ENCODE measurements around the gene AMDHD2. TPM values are rescaled to one million over a fixed set of nuclear protein-coding genes. Genes with fewer than 3 reads are reported as not detected.
A peak's percentile ranks its signal among the peaks of the same experiment; 100 is the strongest.

AMDHD2 gene
- total and polyA plus RNA-seq, 2 of the 13 experiments (the other 11 are each of a cell fraction or from before 2014, with no cell fraction given), result 33.5 to 39.1 TPM

DNA sequence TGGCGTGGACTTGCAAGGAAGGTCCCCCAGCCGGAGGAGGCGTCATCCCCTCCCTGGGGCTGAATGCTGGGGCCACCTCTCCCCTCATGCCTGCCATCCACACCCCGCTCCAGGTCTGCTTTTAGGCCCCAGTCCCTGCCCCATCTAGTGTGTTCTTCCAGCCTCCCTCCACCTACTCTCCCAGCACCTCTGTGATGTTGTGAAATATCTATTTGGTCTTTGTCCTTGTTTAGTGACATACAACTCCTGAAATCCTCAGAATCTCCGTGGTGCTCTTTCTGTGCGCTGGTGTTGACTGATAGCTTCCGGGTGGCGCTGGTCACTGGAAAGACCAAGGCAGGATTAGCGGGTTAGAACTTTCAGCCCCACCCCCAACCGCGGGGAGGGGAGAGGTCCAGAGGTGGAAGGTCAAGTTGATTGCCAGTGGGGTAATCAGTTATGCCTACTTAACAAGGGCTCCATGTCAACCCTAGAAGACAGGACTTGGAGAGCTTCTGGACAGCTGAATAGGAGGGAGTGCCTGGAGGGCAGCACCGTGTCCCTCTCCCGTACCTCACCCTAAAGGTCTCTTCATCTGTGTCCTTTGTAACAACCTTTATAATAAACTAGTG, 35.2 kb upstream of the AMDHD2 start (continued):
- TF ChIP-seq CREB1 (IDR thresholded peaks at IDR 0.05) (no peak), CREB1 (CRISPR knock-in tag; IDR thresholded peaks at IDR 0.05) (peak; percentile 83), E2F2 (CRISPR knock-in tag; IDR thresholded peaks at IDR 0.05; ENCODE audit: borderline replicate concordance) (0 out of 2 replicates have a peak, but pooled peaks have one; percentile 61), POLR2A (IDR thresholded peaks at IDR 0.05; ENCODE audit: insufficient read depth in 1 of 2, low read depth in 2 of 2, low read length in 2 of 2) (0 out of 4 replicates have a peak, but pooled peaks of 1 of the 2 experiments have one; percentile 14), CHCHD3 (CRISPR knock-in tag; IDR thresholded peaks at IDR 0.05) (no peak), IKZF1 (IDR thresholded peaks at IDR 0.05) (no peak), TOE1 (CRISPR knock-in tag; IDR thresholded peaks at IDR 0.05) (no peak; the same call in 1 of the 2 replicates), RBM39 (IDR thresholded peaks at IDR 0.05; ENCODE audit: low read depth, low read length, poor library complexity, severe bottlenecking) (no peak), RNF219 (CRISPR knock-in tag; IDR thresholded peaks at IDR 0.05) (no peak), NFIC (IDR thresholded peaks at IDR 0.05; ENCODE audit: low read length) (no peak), JUN (CRISPR knock-in tag; IDR thresholded peaks at IDR 0.05) (0 out of 2 replicates have a peak, but pooled peaks have one; percentile 32), ZNF639 (CRISPR knock-in tag; conservative IDR thresholded peaks at IDR 0.05) (peak; percentile 47; the same call in 1 of the 2 replicates), DMTF1 (CRISPR knock-in tag; IDR thresholded peaks at IDR 0.05) (no peak), NR2C2 (CRISPR knock-in tag; IDR thresholded peaks at IDR 0.05; ENCODE audit: borderline replicate concordance) (peak; percentile 97), ATF1 (CRISPR knock-in tag; IDR thresholded peaks at IDR 0.05) (no peak), PPARG (CRISPR knock-in tag; conservative IDR thresholded peaks at IDR 0.05) (no peak; the same call in none of the 2 replicates), PAWR (CRISPR knock-in tag; IDR thresholded peaks at IDR 0.05; ENCODE audit: borderline replicate concordance) (no peak), PAXIP1 (CRISPR knock-in tag; conservative IDR thresholded peaks at IDR 0.05) (peak; percentile 92), IRX3 (CRISPR knock-in tag; IDR thresholded peaks at IDR 0.05; ENCODE audit: borderline replicate concordance, low read depth) (no peak), SIX4 (CRISPR knock-in tag; IDR thresholded peaks at IDR 0.05) (no peak)
